ENCODE measurements around the gene TENT5D.
"Not testable (repeated sequence)": the region's sequence is repeated elsewhere in the genome, so short reads cannot be mapped to it uniquely, and the experiment has no call there.

The TENT5D gene

GRCh38 chrX:80430826-80431504 lies 10.7 kb downstream of the TENT5D start:
- DNase-seq (ENCODE audit: extremely low read depth, insufficient read length): no peak
- Histone ChIP-seq H3K36me3 (ENCODE audit: control insufficient read depth, insufficient read depth, low read length) (no peaks in the 10 kb centered on the region), H3K4me3 (replicated peaks; ENCODE audit: low read depth, low read length) (no peak overlapping the region), H3K27me3 (replicated peaks; ENCODE audit: control insufficient read depth, insufficient read depth, low read length) (no peaks in the 10 kb centered on the region)
- peak; percentile 41 for TF ChIP-seq CTCF (IDR thresholded peaks at IDR 0.05; ENCODE audit: insufficient read depth, low read length, poor library complexity, severe bottlenecking)

GRCh38 chrX:80431505-80431832 lies 11.2 kb downstream of the TENT5D start:
- no peak for DNase-seq (ENCODE audit: extremely low read depth, insufficient read length)
- no peak for TF ChIP-seq CTCF (IDR thresholded peaks at IDR 0.05; ENCODE audit: insufficient read depth, low read length, poor library complexity, severe bottlenecking)
- no peak overlapping the region for H3K4me3 ChIP-seq (replicated peaks; ENCODE audit: low read depth, low read length)
- no peaks in the 10 kb centered on the region for H3K27me3 ChIP-seq (replicated peaks; ENCODE audit: control insufficient read depth, insufficient read depth, low read length)
- no peaks in the 10 kb centered on the region for H3K36me3 ChIP-seq (ENCODE audit: control insufficient read depth, insufficient read depth, low read length)

- no peak for TF ChIP-seq CTCF (IDR thresholded peaks at IDR 0.05; ENCODE audit: insufficient read depth, low read length, poor library complexity, severe bottlenecking)
- no peaks in the 10 kb centered on the region for H3K27me3 ChIP-seq (replicated peaks; ENCODE audit: control insufficient read depth, insufficient read depth, low read length)
- no peak overlapping the region for H3K4me3 ChIP-seq (replicated peaks; ENCODE audit: low read depth, low read length)
- no peaks in the 10 kb centered on the region for H3K36me3 ChIP-seq (ENCODE audit: control insufficient read depth, insufficient read depth, low read length)
- no peak for DNase-seq (ENCODE audit: extremely low read depth, insufficient read length)
Measured at GRCh38 chrX:80432441-80432840, 12.2 kb downstream of the TENT5D start.

- no peak for DNase-seq (ENCODE audit: extremely low read depth, insufficient read length)
- TF ChIP-seq CTCF (IDR thresholded peaks at IDR 0.05; ENCODE audit: insufficient read depth, low read length, poor library complexity, severe bottlenecking): no peak
- Histone ChIP-seq H3K4me3 (replicated peaks; ENCODE audit: low read depth, low read length) (no peak overlapping the region), H3K27me3 (replicated peaks; ENCODE audit: control insufficient read depth, insufficient read depth, low read length) (no peaks in the 10 kb centered on the region), H3K36me3 (ENCODE audit: control insufficient read depth, insufficient read depth, low read length) (no peaks in the 10 kb centered on the region)
Measured at GRCh38 chrX:80432863-80433262, 12.6 kb downstream of the TENT5D start.

GRCh38 chrX:80468166-80468565 lies 47.9 kb downstream of the TENT5D start:
- H3K27me3 ChIP-seq (replicated peaks; ENCODE audit: control insufficient read depth, insufficient read depth, low read length); H3K4me3 ChIP-seq (replicated peaks; ENCODE audit: low read depth, low read length); DNase-seq (ENCODE audit: extremely low read depth, insufficient read length); H3K36me3 ChIP-seq (ENCODE audit: control insufficient read depth, insufficient read depth, low read length): not testable (repeated sequence)

- TF ChIP-seq CTCF (IDR thresholded peaks at IDR 0.05; ENCODE audit: insufficient read depth, low read length, poor library complexity, severe bottlenecking): no peak
- Histone ChIP-seq H3K4me3 (replicated peaks; ENCODE audit: low read depth, low read length) (no peak overlapping the region), H3K36me3 (ENCODE audit: control insufficient read depth, insufficient read depth, low read length) (no peaks in the 10 kb centered on the region), H3K27me3 (replicated peaks; ENCODE audit: control insufficient read depth, insufficient read depth, low read length) (no peaks in the 10 kb centered on the region)
- no peak for DNase-seq (ENCODE audit: extremely low read depth, insufficient read length)
Measured at GRCh38 chrX:80471582-80471981, 51.3 kb downstream of the TENT5D start.

Data from GM06990 (cell line).